ENCODE data around the gene KDM8.

GRCh38 chr16:27233731-27234130, 30.4 kb downstream of the KDM8 start:
- TF ChIP-seq, protein P1, sequence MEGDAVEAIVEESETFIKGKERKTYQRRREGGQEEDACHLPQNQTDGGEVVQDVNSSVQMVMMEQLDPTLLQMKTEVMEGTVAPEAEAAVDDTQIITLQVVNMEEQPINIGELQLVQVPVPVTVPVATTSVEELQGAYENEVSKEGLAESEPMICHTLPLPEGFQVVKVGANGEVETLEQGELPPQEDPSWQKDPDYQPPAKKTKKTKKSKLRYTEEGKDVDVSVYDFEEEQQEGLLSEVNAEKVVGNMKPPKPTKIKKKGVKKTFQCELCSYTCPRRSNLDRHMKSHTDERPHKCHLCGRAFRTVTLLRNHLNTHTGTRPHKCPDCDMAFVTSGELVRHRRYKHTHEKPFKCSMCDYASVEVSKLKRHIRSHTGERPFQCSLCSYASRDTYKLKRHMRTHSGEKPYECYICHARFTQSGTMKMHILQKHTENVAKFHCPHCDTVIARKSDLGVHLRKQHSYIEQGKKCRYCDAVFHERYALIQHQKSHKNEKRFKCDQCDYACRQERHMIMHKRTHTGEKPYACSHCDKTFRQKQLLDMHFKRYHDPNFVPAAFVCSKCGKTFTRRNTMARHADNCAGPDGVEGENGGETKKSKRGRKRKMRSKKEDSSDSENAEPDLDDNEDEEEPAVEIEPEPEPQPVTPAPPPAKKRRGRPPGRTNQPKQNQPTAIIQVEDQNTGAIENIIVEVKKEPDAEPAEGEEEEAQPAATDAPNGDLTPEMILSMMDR (IDR thresholded peaks at IDR 0.05) = no peak
- no peak for TF ChIP-seq ZFX (IDR thresholded peaks at IDR 0.05; ENCODE audit: borderline replicate concordance)

All from 22Rv1 (cell line).